ENCODE data around the gene RIN3.

RIN3 gene

GRCh38 chr14:92528486-92529100 lies 15.0 kb downstream of the RIN3 start:
- TF ChIP-seq CTCF (IDR thresholded peaks at IDR 0.05), result no peak

GRCh38 chr14:92529903-92530302 lies 16.3 kb downstream of the RIN3 start:
- no peak for TF ChIP-seq CTCF (IDR thresholded peaks at IDR 0.05)

GRCh38 chr14:92531106-92531873 lies 17.7 kb downstream of the RIN3 start:
- no peak for TF ChIP-seq CTCF (IDR thresholded peaks at IDR 0.05)

- no peak for TF ChIP-seq CTCF (IDR thresholded peaks at IDR 0.05)
Measured at GRCh38 chr14:92532490-92533163, 19.0 kb downstream of the RIN3 start.

- no peak for TF ChIP-seq CTCF (IDR thresholded peaks at IDR 0.05)
Measured at GRCh38 chr14:92534932-92535643, 21.5 kb downstream of the RIN3 start.

- TF ChIP-seq CTCF (IDR thresholded peaks at IDR 0.05), result no peak
Measured at GRCh38 chr14:92538412-92538985, 24.9 kb downstream of the RIN3 start.

- TF ChIP-seq CTCF (IDR thresholded peaks at IDR 0.05), result no peak
Measured at GRCh38 chr14:92539419-92539818, 25.8 kb downstream of the RIN3 start.

Measured in LNCAP (cell line).